GM12878 (cell line): ENCODE results near the gene ANTXR2. TPM values are rescaled to one million over a fixed set of nuclear protein-coding genes. Genes with fewer than 3 reads are reported as not detected.

Experiments used
- ATAC-seq: fragments of 200-7000 bp; cut with Tn5 transposase; 3 replicates; pipeline ENCODE4 v1.9.1; 2020; ENCODE audit warnings: mild to moderate bottlenecking, moderate library complexity
- BruUV-seq: library from RNA; stranded (reverse); fragments of 400-500 nt; replicated peaks from 2 replicates; lab custom pipeline; 2021; lab: Mats Ljungman, UMichigan
- CTCF ChIA-PET: fragments of 300-600 bp; sonication (Branson Sonifier 250); formaldehyde crosslinking; extraction: SDS; loops from one replicate; lab custom pipeline; 2021; ENCODE audit warnings: inconsistent platforms; lab: Yijun Ruan, JAX
- POLR2A ChIA-PET: fragments of 350-600 bp; formaldehyde crosslinking; extraction: SDS; loops from one replicate; lab custom pipeline; 2021; ENCODE audit warnings: inconsistent platforms; lab: Charles Lee
- RAD21 ChIA-PET: fragments of 300-600 bp; sonication (Branson Sonifier 250); formaldehyde crosslinking; loops from one replicate; lab custom pipeline; 2023; ENCODE audit warnings: antibody characterized with exemption; ENCODE audit not compliant: unreplicated experiment; lab: Charles Lee
- SMC1A ChIA-PET: fragments of 300-600 bp; sonication (Branson Sonifier 250); formaldehyde crosslinking; loops from one replicate; lab custom pipeline; 2023; ENCODE audit not compliant: unreplicated experiment, uncharacterized antibody; lab: Charles Lee
- DNase-seq: peaks from one replicate; pipeline ENCODE4 v3.0.0-alpha.2; 2011; ENCODE audit warnings: low read depth, low spot score
- FAIRE-seq: peaks from 3 replicates; lab custom pipeline; 2011; peaks lifted over from hg19 to GRCh38; lab: Jason Lieb, UNC
- H2AFZ ChIP-seq: 2 replicates; pipeline ENCODE4 v1.6.0; 2011; ENCODE audit warnings: low read depth, low read length, control low read depth; ENCODE audit not compliant: control insufficient read depth
- H3K27ac ChIP-seq: 2 replicates; pipeline ENCODE4 v1.5.1; 2011; ENCODE audit warnings: control low read depth; ENCODE audit not compliant: control insufficient read depth, insufficient read depth
- H3K27me3 ChIP-seq, 2 experiments: replicated peaks in 1 of 2; 2 replicates each; pipeline versions ENCODE4 v1.6.0 to v1.6.1; 2011; ENCODE audit warnings: low read length in 1 of 2; ENCODE audit not compliant: control insufficient read depth in 2 of 2, insufficient read depth in 2 of 2
- H3K36me3 ChIP-seq, 2 experiments: 2 replicates each; pipeline ENCODE4 v1.5.1; 2011; ENCODE audit warnings: low read length in 1 of 2; ENCODE audit not compliant: control insufficient read depth in 2 of 2, insufficient read depth in 2 of 2
- H3K4me1 ChIP-seq: 2 replicates; pipeline ENCODE4 v1.6.1; 2011; ENCODE audit warnings: mild to moderate bottlenecking, low read length, moderate library complexity, mixed read lengths; ENCODE audit not compliant: control insufficient read depth, insufficient read depth
- H3K4me2 ChIP-seq: 2 replicates; pipeline ENCODE4 v1.6.0; 2011; ENCODE audit warnings: control low read depth; ENCODE audit not compliant: control insufficient read depth, insufficient read depth
- H3K4me3 ChIP-seq: fragments of 200-600 bp; sonication (generic); 2 replicates; pipeline ENCODE4 v1.5.1; 2016
- H3K79me2 ChIP-seq: 2 replicates; pipeline ENCODE4 v1.6.0; 2011; ENCODE audit warnings: low read length; ENCODE audit not compliant: control insufficient read depth, insufficient read depth
- H3K9ac ChIP-seq: 2 replicates; pipeline ENCODE4 v1.8.0; 2011; ENCODE audit warnings: low read length, control low read depth, mixed read lengths; ENCODE audit not compliant: control insufficient read depth, insufficient read depth
- H3K9me3 ChIP-seq: replicated peaks from 3 replicates; pipeline ENCODE4 v1.5.1; 2011; ENCODE audit warnings: mild to moderate bottlenecking, low read length; ENCODE audit not compliant: control insufficient read depth, insufficient read depth
- H4K20me1 ChIP-seq: 2 replicates; pipeline ENCODE4 v1.6.0; 2011; ENCODE audit not compliant: control insufficient read depth, insufficient read depth
- BCL3 ChIP-seq: IDR thresholded peaks from 2 replicates; pipeline ENCODE4 v1.6.1; 2011; ENCODE audit warnings: borderline replicate concordance, low read depth, mild to moderate bottlenecking, moderate library complexity, low read length; ENCODE audit not compliant: insufficient read depth, poor library complexity, severe bottlenecking
- HCFC1 ChIP-seq: fragments of 150-350 bp; IDR thresholded peaks from 2 replicates; pipeline ENCODE4 v1.6.1; 2014; ENCODE audit warnings: low read length
- KDM1A ChIP-seq: fragments of 200-600 bp; sonication (generic); IDR thresholded peaks from 2 replicates; pipeline ENCODE4 v1.6.1; 2016; ENCODE audit warnings: borderline replicate concordance
- POLR2AphosphoS2 ChIP-seq: IDR thresholded peaks from 2 replicates; pipeline ENCODE4 v1.6.1; 2011; ENCODE audit warnings: low read depth, mild to moderate bottlenecking, low read length, improper control_type of control experiment, moderate library complexity
- SMC3 ChIP-seq: IDR thresholded peaks from 2 replicates; pipeline ENCODE4 v1.6.1; 2011; ENCODE audit warnings: low read length, improper control_type of control experiment, borderline replicate concordance
- SRF ChIP-seq, 2 experiments: IDR thresholded peaks; 2 replicates each; pipeline ENCODE4 v1.6.1; 2011; ENCODE audit warnings: low read depth in 2 of 2, low read length in 2 of 2, mild to moderate bottlenecking in 1 of 2, moderate library complexity in 1 of 2
- WGBS: methylation state at CpG from one replicate; pipeline ENCODE4 v1.1.6; 2016; ENCODE audit warnings: low lambda C conversion rate; ENCODE audit not compliant: insufficient replicate concordance, insufficient coverage; ENCODE audit errors: missing lambda C conversion rate; 5-methylcytosine and 5-hydroxymethylcytosine counted together
- in situ Hi-C: fragments of 300-500 bp; cut with MboI; formaldehyde crosslinking; loops from 9 replicates; pipeline ENCODE4 v1.14.3; 2018; ENCODE audit warnings: mixed read lengths
- intact Hi-C: fragments of 100-400 bp; cut with micrococcal nuclease; formaldehyde crosslinking; loops from one replicate; pipeline ENCODE4 v1.14.2; 2022; ENCODE audit not compliant: unreplicated experiment
- polyA plus RNA-seq, 11 experiments: library from polyadenylated mRNA; depleted of rRNA in 4 of 11; unstranded in 6 of 11; stranded (reverse) in 5 of 11; fragments of >200 nt; fragmentation: Nextera tagmentation in 4 of 11; fragmentation: Illumina TruSeq in 1 of 11; extraction: Ambion mirVana in 4 of 11; extraction: Trizol in 1 of 11; gene quantifications; 1 replicate in 1 of 11; 2 replicates in 10 of 11; pipeline versions ENCODE4 v1.2.1 to v1.2.3, GENCODE V29; 2011 to 2016; ENCODE audit warnings: inconsistent platforms in 2 of 11, missing spikeins in 2 of 11, low read depth in 1 of 11
- total RNA-seq, 4 experiments: library from RNA; depleted of rRNA in 3 of 4; stranded (reverse); fragments of >200 nt in 3 of 4; fragmentation: Illumina TruSeq in 1 of 4; extraction: Trizol in 1 of 4; gene quantifications; 2 replicates each; pipeline versions ENCODE4 v1.2.1 to v1.2.3, GENCODE V29; 2013 to 2021

Gene ANTXR2
- total and polyA plus RNA-seq, 10 of the 15 experiments (the other 5 are each of a cell fraction or from before 2014, with no cell fraction given), result 1.4 to 8.9 (median 5.7) TPM

GRCh38 chr4:80015407-80016189 lies 57.4 kb downstream of the ANTXR2 start:
- Histone ChIP-seq H3K9ac (no peak overlapping the region), H2AFZ (no peak overlapping the region), H3K4me1 (peaks cover 8% of the 10 kb centered on the region), H3K27me3 (no peaks in the 10 kb centered on the region), H3K27ac (no peak overlapping the region), H3K4me2 (no peak overlapping the region), H3K36me3 (no peaks in the 10 kb centered on the region; a peak in 1 of 4 replicates), H3K4me3 (no peak overlapping the region), H3K9me3 (no peaks in the 10 kb centered on the region), H4K20me1 (no peaks in the 10 kb centered on the region), H3K79me2 (no peaks in the 10 kb centered on the region)
- in situ Hi-C loops, result no loop called here
- ChIA-PET RAD21 (no interaction called here), CTCF (no interaction called here), SMC1A (no interaction called here), POLR2A (no interaction called here)
- DNase-seq (no peak), ATAC-seq (no peak), FAIRE-seq (no peak)
- intact Hi-C loops, result no loop called here
- TF ChIP-seq HCFC1 (no peak), SMC3 (no peak), SRF (IDR thresholded peaks at IDR 0.05; ENCODE audit: low read depth in 2 of 2, low read length in 2 of 2) (no peak), KDM1A (no peak), POLR2AphosphoS2 (no peak), BCL3 (no peak)
- 100% methylated on average over 2 of the region's 2 CpGs for WGBS
- no TSS peak for BruUV-seq
